Measurements from ENCODE around the gene UNC79.

The UNC79 gene

DNA sequence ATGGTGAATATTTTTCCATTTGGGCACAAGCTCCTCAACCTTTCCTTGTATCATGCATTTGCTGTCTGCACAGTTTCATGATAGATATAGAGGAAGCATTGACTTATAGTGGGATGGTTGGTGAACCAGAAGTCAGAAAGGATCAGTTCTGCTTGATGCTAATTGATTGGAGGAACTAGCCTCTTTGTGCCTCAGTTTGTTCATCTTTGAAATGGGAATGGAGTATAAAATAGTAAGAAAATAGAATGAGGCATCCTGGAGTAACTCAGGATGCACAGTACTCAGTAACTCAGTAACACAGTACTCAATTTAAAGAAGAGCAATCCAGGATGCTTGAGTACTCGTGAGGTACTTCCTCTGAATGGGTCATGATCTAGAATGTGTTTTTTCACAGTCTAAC, 109.5 kb downstream of the UNC79 start:
- TF ChIP-seq, protein P1, sequence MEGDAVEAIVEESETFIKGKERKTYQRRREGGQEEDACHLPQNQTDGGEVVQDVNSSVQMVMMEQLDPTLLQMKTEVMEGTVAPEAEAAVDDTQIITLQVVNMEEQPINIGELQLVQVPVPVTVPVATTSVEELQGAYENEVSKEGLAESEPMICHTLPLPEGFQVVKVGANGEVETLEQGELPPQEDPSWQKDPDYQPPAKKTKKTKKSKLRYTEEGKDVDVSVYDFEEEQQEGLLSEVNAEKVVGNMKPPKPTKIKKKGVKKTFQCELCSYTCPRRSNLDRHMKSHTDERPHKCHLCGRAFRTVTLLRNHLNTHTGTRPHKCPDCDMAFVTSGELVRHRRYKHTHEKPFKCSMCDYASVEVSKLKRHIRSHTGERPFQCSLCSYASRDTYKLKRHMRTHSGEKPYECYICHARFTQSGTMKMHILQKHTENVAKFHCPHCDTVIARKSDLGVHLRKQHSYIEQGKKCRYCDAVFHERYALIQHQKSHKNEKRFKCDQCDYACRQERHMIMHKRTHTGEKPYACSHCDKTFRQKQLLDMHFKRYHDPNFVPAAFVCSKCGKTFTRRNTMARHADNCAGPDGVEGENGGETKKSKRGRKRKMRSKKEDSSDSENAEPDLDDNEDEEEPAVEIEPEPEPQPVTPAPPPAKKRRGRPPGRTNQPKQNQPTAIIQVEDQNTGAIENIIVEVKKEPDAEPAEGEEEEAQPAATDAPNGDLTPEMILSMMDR (IDR thresholded peaks at IDR 0.05; ENCODE audit: low read depth, low read length, missing control alignments): no peak
- DNase-seq (ENCODE audit: extremely low read depth, low read depth): no peak
- H3K4me3 ChIP-seq (replicated peaks; ENCODE audit: low read depth, low read length): no peak overlapping the region

- TF ChIP-seq, protein P1 (IDR thresholded peaks at IDR 0.05; ENCODE audit: low read depth, low read length, missing control alignments): peak; percentile 19
- no peak for DNase-seq (ENCODE audit: extremely low read depth, low read depth)
- H3K4me3 ChIP-seq (replicated peaks; ENCODE audit: low read depth, low read length): no peak overlapping the region
These were observed 113.0 kb downstream of the UNC79 start for GRCh38 chr14:93543766-93544165.

DNA sequence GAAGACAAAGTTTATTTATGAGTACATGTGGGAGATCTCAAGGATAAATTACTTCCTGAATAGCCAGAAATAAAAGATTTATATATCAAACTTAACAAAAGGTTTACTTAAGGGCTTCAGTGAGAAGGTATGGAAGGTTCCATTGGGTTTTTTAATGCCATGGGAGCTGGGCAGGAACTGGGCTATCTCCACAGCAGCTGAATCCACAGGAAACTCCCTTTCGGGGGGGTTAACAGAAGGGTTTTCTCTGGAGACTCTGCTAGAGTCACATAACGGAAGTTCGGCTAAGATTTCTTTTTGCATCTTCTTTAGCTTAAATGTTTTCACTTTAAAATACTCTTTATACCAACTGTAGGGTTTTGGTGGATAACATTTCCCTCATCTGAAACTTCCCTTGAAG, 113.5 kb downstream of the UNC79 start:
- TF ChIP-seq, protein P1 (IDR thresholded peaks at IDR 0.05; ENCODE audit: low read depth, low read length, missing control alignments): no peak
- DNase-seq (ENCODE audit: extremely low read depth, low read depth): no peak
- no peak overlapping the region for H3K4me3 ChIP-seq (replicated peaks; ENCODE audit: low read depth, low read length)

DNA sequence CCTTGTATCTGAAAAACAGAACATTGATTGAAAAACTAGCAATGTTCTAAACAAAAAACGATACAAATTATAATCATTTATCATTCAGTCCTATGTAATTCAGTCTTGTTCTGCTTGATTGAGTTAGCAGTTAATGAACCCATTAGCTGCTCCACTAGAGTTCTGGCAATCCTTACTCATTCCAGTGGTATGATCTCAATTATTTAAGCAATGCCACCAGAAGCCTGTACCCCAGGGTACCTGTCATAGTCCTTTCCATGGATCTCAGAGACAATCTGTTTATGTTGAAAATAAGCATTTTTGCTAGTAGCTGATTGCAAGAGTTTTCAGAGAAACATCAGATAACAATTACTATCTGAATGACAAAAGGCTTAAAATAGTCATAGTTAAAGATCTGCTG, 115.9 kb downstream of the UNC79 start:
- no peak overlapping the region for H3K4me3 ChIP-seq (replicated peaks; ENCODE audit: low read depth, low read length)
- DNase-seq (ENCODE audit: extremely low read depth, low read depth): no peak
- TF ChIP-seq, protein P1 (IDR thresholded peaks at IDR 0.05; ENCODE audit: low read depth, low read length, missing control alignments): no peak

DNA sequence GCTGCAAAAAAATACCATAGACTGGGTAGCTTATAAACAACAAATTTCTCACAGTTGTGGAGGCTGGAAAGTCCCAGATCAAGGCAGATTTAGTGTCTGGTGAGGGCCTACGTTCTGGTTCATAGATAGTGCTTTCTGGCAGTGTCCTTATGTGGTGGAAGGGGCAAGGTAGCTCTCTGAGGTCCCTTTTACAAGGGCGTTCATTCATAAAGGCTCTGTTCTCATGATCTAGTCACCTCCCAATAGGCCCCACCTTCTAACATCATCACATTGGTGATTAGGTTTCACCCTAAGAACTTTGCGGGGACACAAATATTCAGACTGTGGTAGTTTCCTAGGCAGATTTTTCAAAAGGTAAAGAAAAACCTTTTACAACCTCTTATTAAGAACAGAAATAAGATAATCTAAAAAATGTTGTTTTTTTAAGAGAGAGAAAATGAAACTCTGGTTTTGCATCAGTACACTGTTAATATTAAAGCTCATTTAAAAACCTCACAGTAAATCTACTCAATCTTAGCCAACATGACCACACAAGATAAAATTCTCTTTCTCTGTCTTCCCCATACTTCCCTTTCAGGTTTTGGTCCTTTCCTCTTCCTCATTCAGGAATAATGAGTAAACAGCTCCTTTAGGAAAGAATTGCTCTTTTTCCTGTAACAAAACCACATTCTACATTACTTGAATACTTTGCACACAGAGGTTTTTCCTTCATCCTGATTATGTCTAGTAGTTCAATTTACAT, 117.5 kb downstream of the UNC79 start:
- TF ChIP-seq, protein P1 (IDR thresholded peaks at IDR 0.05; ENCODE audit: low read depth, low read length, missing control alignments): no peak
- H3K4me3 ChIP-seq (replicated peaks; ENCODE audit: low read depth, low read length): no peak overlapping the region
- no peak for DNase-seq (ENCODE audit: extremely low read depth, low read depth)

- H3K4me3 ChIP-seq (replicated peaks; ENCODE audit: low read depth, low read length): no peak overlapping the region
- TF ChIP-seq, protein P1 (IDR thresholded peaks at IDR 0.05; ENCODE audit: low read depth, low read length, missing control alignments): no peak
- DNase-seq (ENCODE audit: extremely low read depth, low read depth): no peak
These were observed 118.9 kb downstream of the UNC79 start for GRCh38 chr14:93549595-93549994.

DNA sequence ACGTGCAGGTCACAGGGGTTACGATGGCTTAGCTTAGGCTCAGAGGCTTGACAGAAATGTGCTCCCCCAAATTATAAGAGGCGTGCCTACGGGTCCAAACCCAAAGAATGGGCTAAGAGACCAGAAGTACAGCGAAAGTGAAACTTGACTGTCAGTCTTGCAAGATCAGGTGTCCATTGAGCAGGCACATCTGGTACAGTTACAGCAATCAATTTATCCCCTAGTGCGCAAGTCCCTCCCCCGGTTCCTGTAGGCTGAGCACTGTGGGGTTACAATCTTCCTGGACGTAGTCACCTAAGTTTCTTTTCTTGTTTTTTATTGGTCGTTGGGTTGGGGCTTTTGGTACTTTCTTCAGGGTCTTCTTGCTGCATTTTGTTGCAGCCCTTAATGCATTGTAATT, 134.2 kb downstream of the UNC79 start:
- no peak overlapping the region for H3K4me3 ChIP-seq (replicated peaks; ENCODE audit: low read depth, low read length)
- no peak for DNase-seq (ENCODE audit: extremely low read depth, low read depth)
- TF ChIP-seq, protein P1 (IDR thresholded peaks at IDR 0.05; ENCODE audit: low read depth, low read length, missing control alignments): no peak
